Measurements from ENCODE around the gene NRL. TPM values are rescaled to one million over a fixed set of nuclear protein-coding genes. Genes with fewer than 3 reads are reported as not detected.

NRL gene
- total RNA-seq, 1 donor from 2014 or later = 1.8 TPM

- intact Hi-C loops (cut with micrococcal nuclease) = loop anchor here (5.0 kb wide), 1 partner anchor 102 kb away; the partner anchor contains the start of gene IRF9
- Mint-ChIP-seq H3K4me3 (ENCODE audit: low read depth) (no peak overlapping the region), H3K36me3 (ENCODE audit: low read depth) (no peaks in the 10 kb centered on the region), H3K9me3 (no peaks in the 10 kb centered on the region), H3K27me3 (ENCODE audit: low read depth) (no peaks in the 10 kb centered on the region), H3K27ac (no peak overlapping the region), H3K4me1 (ENCODE audit: low read depth) (no peaks in the 10 kb centered on the region)
- DNase-seq (ENCODE audit: low spot score) = no peak
Observed at GRCh38 chr14:24059841-24060388, 54.8 kb downstream of the NRL start.

- H3K4me3 Mint-ChIP-seq (ENCODE audit: low read depth) = no peak overlapping the region
- no peak overlapping the region for H3K27ac Mint-ChIP-seq
- no peaks in the 10 kb centered on the region for H3K4me1 Mint-ChIP-seq (ENCODE audit: low read depth)
- intact Hi-C loops (cut with micrococcal nuclease) = loop anchor here (1.0 to 5.0 kb wide), 3 partner anchors 31 to 103 kb away; partner anchors contain the start of gene IRF9
- no peak for DNase-seq (ENCODE audit: low spot score)
- H3K9me3 Mint-ChIP-seq = no peaks in the 10 kb centered on the region
- no peaks in the 10 kb centered on the region for H3K36me3 Mint-ChIP-seq (ENCODE audit: low read depth)
- H3K27me3 Mint-ChIP-seq (ENCODE audit: low read depth) = no peaks in the 10 kb centered on the region
Observed at GRCh38 chr14:24058951-24059475, 55.7 kb downstream of the NRL start.

GRCh38 chr14:24058260-24058950, 56.3 kb downstream of the NRL start:
- no peaks in the 10 kb centered on the region for H3K36me3 Mint-ChIP-seq (ENCODE audit: low read depth)
- peaks cover 3% of the 10 kb centered on the region for H3K27me3 Mint-ChIP-seq (ENCODE audit: low read depth)
- no peaks in the 10 kb centered on the region for H3K9me3 Mint-ChIP-seq
- no peak overlapping the region for H3K4me3 Mint-ChIP-seq (ENCODE audit: low read depth)
- H3K4me1 Mint-ChIP-seq (ENCODE audit: low read depth) = peaks cover 3% of the 10 kb centered on the region
- intact Hi-C loops (cut with micrococcal nuclease) = loop anchor here (1.0 to 5.0 kb wide), 3 partner anchors 32 to 104 kb away; partner anchors contain the start of gene IRF9
- DNase-seq (ENCODE audit: low spot score) = peak; percentile 38
- H3K27ac Mint-ChIP-seq = no peak overlapping the region

GRCh38 chr14:24057867-24058259, 56.9 kb downstream of the NRL start:
- no peak for DNase-seq (ENCODE audit: low spot score)
- no peaks in the 10 kb centered on the region for H3K36me3 Mint-ChIP-seq (ENCODE audit: low read depth)

GRCh38 chr14:24057271-24057670, 57.5 kb downstream of the NRL start:
- no peak for DNase-seq (ENCODE audit: low spot score)
- intact Hi-C loops (cut with micrococcal nuclease) = loop anchor here (5.0 kb wide), 1 partner anchor 105 kb away; the partner anchor contains the start of gene IRF9
- peaks cover 7% of the 10 kb centered on the region for H3K27me3 Mint-ChIP-seq (ENCODE audit: low read depth)
- peaks cover 13% of the 10 kb centered on the region for H3K4me1 Mint-ChIP-seq (ENCODE audit: low read depth)
- H3K4me3 Mint-ChIP-seq (ENCODE audit: low read depth) = no peak overlapping the region
- H3K36me3 Mint-ChIP-seq (ENCODE audit: low read depth) = no peaks in the 10 kb centered on the region
- no peaks in the 10 kb centered on the region for H3K9me3 Mint-ChIP-seq
- H3K27ac Mint-ChIP-seq = no peak overlapping the region

More at GRCh38 chr14:24057867-24058259, 56.9 kb downstream of the NRL start:
- no peak overlapping the region for H3K4me3 Mint-ChIP-seq (ENCODE audit: low read depth)
- intact Hi-C loops (cut with micrococcal nuclease) = loop anchor here (1.0 to 5.0 kb wide), 3 partner anchors 32 to 104 kb away; partner anchors contain the start of gene IRF9
- peaks cover 8% of the 10 kb centered on the region for H3K4me1 Mint-ChIP-seq (ENCODE audit: low read depth)
- no peak overlapping the region for H3K27ac Mint-ChIP-seq
- H3K27me3 Mint-ChIP-seq (ENCODE audit: low read depth) = peaks cover 6% of the 10 kb centered on the region
- H3K9me3 Mint-ChIP-seq = no peaks in the 10 kb centered on the region

GRCh38 chr14:24056800-24057184, 58.0 kb downstream of the NRL start:
- DNase-seq (ENCODE audit: low spot score) = no peak
- H3K4me3 Mint-ChIP-seq (ENCODE audit: low read depth) = no peak overlapping the region
- H3K9me3 Mint-ChIP-seq = no peaks in the 10 kb centered on the region
- peaks cover 7% of the 10 kb centered on the region for H3K27me3 Mint-ChIP-seq (ENCODE audit: low read depth)
- H3K36me3 Mint-ChIP-seq (ENCODE audit: low read depth) = no peaks in the 10 kb centered on the region
- H3K27ac Mint-ChIP-seq = no peak overlapping the region
- intact Hi-C loops (cut with micrococcal nuclease) = loop anchor here (5.0 kb wide), 1 partner anchor 106 kb away; the partner anchor contains the start of gene IRF9
- H3K4me1 Mint-ChIP-seq (ENCODE audit: low read depth) = peaks cover 13% of the 10 kb centered on the region

GRCh38 chr14:24055971-24056799, 58.6 kb downstream of the NRL start:
- Mint-ChIP-seq H3K9me3 (no peaks in the 10 kb centered on the region), H3K4me3 (ENCODE audit: low read depth) (no peak overlapping the region), H3K36me3 (ENCODE audit: low read depth) (no peaks in the 10 kb centered on the region), H3K4me1 (ENCODE audit: low read depth) (peaks cover 14% of the 10 kb centered on the region), H3K27ac (no peak overlapping the region), H3K27me3 (ENCODE audit: low read depth) (peaks cover 7% of the 10 kb centered on the region)
- intact Hi-C loops (cut with micrococcal nuclease) = loop anchor here (5.0 kb wide), 1 partner anchor 106 kb away; the partner anchor contains the start of gene IRF9
- no peak for DNase-seq (ENCODE audit: low spot score)

GRCh38 chr14:24054646-24055045, 60.1 kb downstream of the NRL start:
- Mint-ChIP-seq H3K27ac (no peak overlapping the region), H3K27me3 (ENCODE audit: low read depth) (peaks cover 19% of the 10 kb centered on the region), H3K4me1 (ENCODE audit: low read depth) (peaks cover 17% of the 10 kb centered on the region), H3K9me3 (no peaks in the 10 kb centered on the region), H3K4me3 (ENCODE audit: low read depth) (no peak overlapping the region), H3K36me3 (ENCODE audit: low read depth) (no peaks in the 10 kb centered on the region)
- no peak for DNase-seq (ENCODE audit: low spot score)
- intact Hi-C loops (cut with micrococcal nuclease) = loop anchor here (5.0 kb wide), 1 partner anchor 108 kb away; the partner anchor contains the start of gene IRF9

GRCh38 chr14:24054324-24054641, 60.5 kb downstream of the NRL start:
- intact Hi-C loops (cut with micrococcal nuclease) = no loop called here
- H3K4me1 Mint-ChIP-seq (ENCODE audit: low read depth) = peaks cover 17% of the 10 kb centered on the region
- no peaks in the 10 kb centered on the region for H3K9me3 Mint-ChIP-seq
- no peaks in the 10 kb centered on the region for H3K36me3 Mint-ChIP-seq (ENCODE audit: low read depth)
- peaks cover 19% of the 10 kb centered on the region for H3K27me3 Mint-ChIP-seq (ENCODE audit: low read depth)
- no peak overlapping the region for H3K4me3 Mint-ChIP-seq (ENCODE audit: low read depth)
- H3K27ac Mint-ChIP-seq = no peak overlapping the region
- no peak for DNase-seq (ENCODE audit: low spot score)

- DNase-seq (ENCODE audit: low spot score) = no peak
- Mint-ChIP-seq H3K36me3 (ENCODE audit: low read depth) (no peaks in the 10 kb centered on the region), H3K27me3 (ENCODE audit: low read depth) (peaks cover 22% of the 10 kb centered on the region), H3K4me3 (ENCODE audit: low read depth) (peak overlapping the region; percentile 79), H3K27ac (no peak overlapping the region), H3K4me1 (ENCODE audit: low read depth) (peaks cover 17% of the 10 kb centered on the region), H3K9me3 (no peaks in the 10 kb centered on the region)
- intact Hi-C loops (cut with micrococcal nuclease) = loop anchor here (1.0 to 2.0 kb wide), 2 partner anchors 41 to 65 kb away; partner anchors contain the start of genes DHRS4L2 and PCK2
Observed at GRCh38 chr14:24053548-24054323, 61.0 kb downstream of the NRL start.

DNA sequence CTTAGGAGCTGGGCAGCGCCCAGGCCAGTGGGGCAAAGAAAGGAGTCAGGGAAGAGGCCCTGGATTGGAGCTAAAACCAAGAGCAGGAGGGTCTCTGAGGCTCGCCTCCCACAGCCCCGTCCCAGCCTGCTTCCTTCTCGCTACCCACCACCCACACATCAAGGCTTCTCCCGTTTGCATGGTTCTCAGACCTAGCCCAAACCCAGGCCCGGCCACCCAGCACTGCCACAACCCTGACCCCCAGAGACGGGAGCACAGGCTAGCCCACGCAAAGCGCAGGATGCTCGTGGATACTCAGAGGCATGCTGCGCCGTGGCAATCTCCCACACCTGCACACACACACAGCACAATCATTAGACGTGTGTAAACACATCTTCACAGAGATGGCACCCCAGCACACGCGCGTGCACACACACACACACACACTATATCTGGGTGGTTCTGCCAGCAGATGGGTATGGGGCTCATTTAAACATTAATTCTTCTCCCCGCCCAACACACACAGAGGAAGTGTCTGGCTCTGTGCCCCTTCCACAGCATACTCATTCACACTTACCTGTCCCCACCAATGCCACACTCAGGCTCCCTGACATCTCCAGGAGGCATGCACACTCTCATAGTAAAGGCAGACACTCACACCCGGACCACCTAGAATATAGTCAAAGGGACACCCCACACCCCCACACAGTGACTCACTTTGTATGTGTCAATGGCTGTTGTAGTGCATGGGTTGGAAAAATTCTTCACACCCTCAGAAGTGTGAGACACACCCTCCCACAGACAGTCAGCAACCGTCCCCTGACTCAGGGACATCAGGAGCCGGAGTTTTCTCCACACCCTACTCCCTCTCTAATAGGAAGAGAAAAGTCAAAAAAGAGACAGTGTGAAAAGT, 61.8 kb downstream of the NRL start:
- H3K4me3 Mint-ChIP-seq (ENCODE audit: low read depth) = peak overlapping the region; percentile 79
- intact Hi-C loops (cut with micrococcal nuclease) = loop anchor here (1.0 to 2.0 kb wide), 3 partner anchors 41 to 64 kb away; partner anchors contain the start of genes DCAF11, DHRS4L2, NRL and PCK2

More for the DNA sequence above, 61.8 kb downstream of the NRL start:
- no peak for DNase-seq (ENCODE audit: low spot score)
- Mint-ChIP-seq H3K4me1 (ENCODE audit: low read depth) (peaks cover 17% of the 10 kb centered on the region), H3K36me3 (ENCODE audit: low read depth) (no peaks in the 10 kb centered on the region), H3K9me3 (no peaks in the 10 kb centered on the region), H3K27ac (peak overlapping the region; percentile 61), H3K27me3 (ENCODE audit: low read depth) (peaks cover 24% of the 10 kb centered on the region)

Data from activated T-helper 2 cell treated with anti-CD3 and anti-CD28 coated beads, Interferon-gamma antibody, Interleukin-2, Interleukin-4, amounts not matched to agents 10 μg/mL and 5 μg/mL and 100 μg/mL, durations not matched to agents 14 hours and 24 hours and 36 hours (primary cell).